Immature natural killer cell (primary cell): ENCODE data around the gene ARHGEF16. TPM values are rescaled to one million over a fixed set of nuclear protein-coding genes. Genes with fewer than 3 reads are reported as not detected.
A peak's percentile ranks its signal among the peaks of the same experiment; 100 is the strongest.

Experiments
- DNase-seq, 3 donors: peaks; one replicate each; pipeline ENCODE4 v3.0.0; 2022; ENCODE audit warnings: mixed read lengths in 1 of 3
- H3K27ac Mint-ChIP-seq, 6 donors: one replicate each; pipeline ENCODE4 v1.8.0; 2020; ENCODE audit warnings: mixed read lengths in 6 of 6, mild to moderate bottlenecking in 5 of 6, inconsistent platforms in 4 of 6, moderate library complexity in 3 of 6
- H3K27me3 Mint-ChIP-seq, 3 donors: one replicate each; pipeline ENCODE4 v1.8.0; 2020 to 2021; ENCODE audit warnings: low read depth in 3 of 3, mild to moderate bottlenecking in 3 of 3, mixed read lengths in 3 of 3, moderate library complexity in 3 of 3, inconsistent platforms in 1 of 3
- H3K36me3 Mint-ChIP-seq, 3 donors: one replicate each; pipeline ENCODE4 v1.8.0; 2020; ENCODE audit warnings: mixed read lengths in 3 of 3, inconsistent platforms in 2 of 3, mild to moderate bottlenecking in 2 of 3
- H3K4me1 Mint-ChIP-seq, 2 donors: one replicate each; pipeline ENCODE4 v1.8.0; 2020; ENCODE audit warnings: inconsistent platforms in 2 of 2, mild to moderate bottlenecking in 2 of 2, mixed read lengths in 2 of 2, moderate library complexity in 1 of 2
- H3K4me3 Mint-ChIP-seq, 5 donors: one replicate each; pipeline ENCODE4 v1.8.0; 2020; ENCODE audit warnings: mild to moderate bottlenecking in 5 of 5, mixed read lengths in 5 of 5, inconsistent platforms in 3 of 5, moderate library complexity in 3 of 5
- H3K9me3 Mint-ChIP-seq, 6 donors: one replicate each; pipeline ENCODE4 v1.8.0; 2020; ENCODE audit warnings: mild to moderate bottlenecking in 6 of 6, mixed read lengths in 6 of 6, inconsistent platforms in 4 of 6, moderate library complexity in 3 of 6
- polyA plus RNA-seq, 3 donors: library from polyadenylated mRNA; unstranded; fragments of 300-500 nt; fragmentation: Illumina TruSeq; gene quantifications; one replicate each; pipeline ENCODE4 v1.2.3, GENCODE V29; 2021

Gene ARHGEF16
- polyA plus RNA-seq, 3 donors from 2014 or later, result not detected

DNA sequence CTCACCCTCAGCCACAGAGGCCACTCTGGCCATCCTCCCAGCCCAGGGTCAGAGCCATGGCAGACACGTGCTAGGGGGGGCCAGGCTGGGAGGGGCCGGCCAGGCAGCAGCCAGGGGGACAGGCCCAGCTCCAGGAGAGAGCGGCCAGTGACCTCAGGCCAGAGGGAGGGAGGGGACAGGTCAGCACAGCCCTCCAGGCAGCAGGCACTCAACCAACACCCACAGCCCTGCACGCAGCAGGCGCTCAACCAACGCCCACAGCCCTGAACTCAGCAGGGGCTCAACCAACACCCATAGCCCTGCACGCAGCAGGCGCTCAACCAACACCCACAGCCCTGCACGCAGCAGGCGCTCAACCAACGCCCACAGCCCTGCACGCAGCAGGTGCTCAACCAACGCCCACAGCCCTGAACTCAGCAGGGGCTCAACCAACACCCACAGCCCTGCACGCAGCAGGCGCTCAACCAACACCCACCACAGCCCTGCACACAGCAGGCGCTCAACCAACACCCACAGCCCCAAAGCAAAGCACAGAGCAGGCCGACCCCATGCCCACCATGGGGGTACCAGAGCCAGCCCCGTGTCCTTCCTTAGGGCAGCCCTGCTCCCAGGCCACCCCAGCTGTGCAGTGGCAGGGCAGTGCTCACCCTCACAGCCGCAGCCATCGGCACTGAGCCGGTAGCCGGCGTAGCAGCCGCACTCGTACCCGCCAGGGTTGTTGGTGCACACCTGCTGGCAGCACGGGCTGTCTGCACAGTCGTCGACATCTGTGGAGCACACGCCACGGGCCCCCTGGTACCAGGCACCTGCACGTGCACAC lies 55.9 kb downstream of the ARHGEF16 start:
- Mint-ChIP-seq H3K4me1 (no peaks in the 10 kb centered on the region), H3K36me3 (no peaks in the 10 kb centered on the region), H3K27ac (no peak overlapping the region), H3K9me3 (no peaks in the 10 kb centered on the region), H3K27me3 (peaks cover 0 to 3% (median 2%) of the 10 kb centered on the region in 3 donors), H3K4me3 (no peak overlapping the region)
- DNase-seq, result no peak

DNA sequence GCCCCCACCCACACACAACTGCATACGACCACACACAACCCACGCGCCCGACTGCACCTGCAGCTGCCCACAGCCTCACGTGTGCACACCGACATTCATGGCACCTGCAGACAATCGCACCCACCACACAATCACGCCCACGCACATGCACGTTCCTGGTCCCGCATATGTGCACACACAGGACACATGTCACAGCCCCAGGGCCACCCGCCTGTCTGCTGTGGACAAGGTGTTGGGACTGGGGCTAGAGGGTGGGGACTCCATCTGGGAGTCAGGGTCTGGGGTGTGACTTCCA lies 56.4 kb downstream of the ARHGEF16 start:
- Mint-ChIP-seq H3K27ac (no peak overlapping the region), H3K9me3 (no peaks in the 10 kb centered on the region), H3K4me1 (no peaks in the 10 kb centered on the region), H3K36me3 (no peaks in the 10 kb centered on the region), H3K4me3 (no peak overlapping the region), H3K27me3 (peaks cover 0 to 3% (median 2%) of the 10 kb centered on the region in 3 donors)
- no peak for DNase-seq

DNA sequence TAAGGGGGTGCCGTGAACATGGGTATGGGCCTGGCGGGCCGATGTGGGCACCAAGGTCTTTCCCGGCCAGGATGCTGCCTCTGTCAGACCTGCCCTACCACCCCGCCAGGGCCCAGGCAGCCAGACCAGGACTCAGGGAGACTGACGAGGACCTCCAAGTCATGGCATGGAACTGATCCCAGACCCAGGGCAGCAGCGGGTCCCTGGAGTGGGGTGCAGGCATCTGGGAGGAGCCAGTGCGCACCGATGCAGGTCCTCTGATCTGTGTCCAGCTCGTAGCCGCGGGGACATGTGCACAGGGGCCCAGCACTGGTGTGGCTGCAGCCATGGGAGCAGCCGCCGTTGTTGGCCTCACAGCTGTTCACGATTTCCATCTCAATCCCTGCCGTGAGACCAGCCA lies 56.8 kb downstream of the ARHGEF16 start:
- no peak for DNase-seq
- Mint-ChIP-seq H3K36me3 (no peaks in the 10 kb centered on the region), H3K9me3 (no peaks in the 10 kb centered on the region), H3K27ac (no peak overlapping the region), H3K4me1 (no peaks in the 10 kb centered on the region), H3K27me3 (peaks cover 0 to 3% (median 2%) of the 10 kb centered on the region in 3 donors), H3K4me3 (no peak overlapping the region)

DNA sequence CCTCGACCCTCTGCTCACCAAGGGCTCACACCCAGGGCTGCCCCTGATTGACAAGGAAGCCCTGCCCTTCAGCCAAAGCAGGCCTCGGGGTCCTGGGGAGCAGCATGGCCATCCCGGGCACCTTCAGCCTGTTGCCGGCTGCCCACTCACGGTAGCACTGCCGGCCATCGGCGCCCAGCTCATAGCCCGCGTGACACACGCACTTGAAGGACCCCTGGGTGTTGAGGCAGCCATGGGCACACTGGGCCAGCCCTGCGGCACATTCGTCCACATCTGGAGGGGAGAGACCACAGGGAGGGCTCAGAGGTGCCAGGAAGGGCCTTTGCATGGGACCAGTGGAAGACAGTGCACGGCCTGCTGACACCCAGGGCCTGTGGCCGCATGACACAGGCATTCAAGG lies 57.4 kb downstream of the ARHGEF16 start:
- H3K27me3 Mint-ChIP-seq, result peaks cover 0 to 3% (median 2%) of the 10 kb centered on the region in 3 donors
- H3K4me3 Mint-ChIP-seq, result no peak overlapping the region
- no peak overlapping the region for H3K27ac Mint-ChIP-seq
- no peaks in the 10 kb centered on the region for H3K36me3 Mint-ChIP-seq
- H3K4me1 Mint-ChIP-seq, result no peaks in the 10 kb centered on the region
- H3K9me3 Mint-ChIP-seq, result no peaks in the 10 kb centered on the region
- DNase-seq, result no peak

DNA sequence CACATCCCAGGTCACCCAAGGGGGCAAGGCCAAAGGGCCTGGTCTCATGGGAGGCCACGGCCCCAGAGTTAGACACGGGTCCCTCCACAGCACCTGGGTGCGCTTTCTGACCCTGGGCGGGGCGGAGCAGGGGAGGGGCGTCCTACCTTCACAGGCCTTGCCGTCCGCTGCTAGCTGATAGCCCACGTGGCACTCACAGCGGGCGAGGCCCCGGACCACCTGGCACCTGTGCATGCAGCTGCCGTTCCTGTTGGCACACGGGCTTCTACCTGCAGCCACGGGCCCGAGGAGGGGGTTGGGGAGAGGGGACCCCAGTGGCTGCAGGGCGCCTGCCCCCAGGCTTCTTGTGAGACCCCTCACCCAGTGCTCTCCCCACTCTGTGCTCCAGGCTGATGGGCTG lies 59.9 kb downstream of the ARHGEF16 start:
- no peak for DNase-seq
- no peaks in the 10 kb centered on the region for H3K36me3 Mint-ChIP-seq
- H3K27ac Mint-ChIP-seq, result no peak overlapping the region
- H3K4me1 Mint-ChIP-seq, result no peaks in the 10 kb centered on the region
- no peak overlapping the region for H3K4me3 Mint-ChIP-seq
- peaks cover 0 to 3% (median 0%) of the 10 kb centered on the region in 3 donors for H3K27me3 Mint-ChIP-seq
- H3K9me3 Mint-ChIP-seq, result no peaks in the 10 kb centered on the region

DNA sequence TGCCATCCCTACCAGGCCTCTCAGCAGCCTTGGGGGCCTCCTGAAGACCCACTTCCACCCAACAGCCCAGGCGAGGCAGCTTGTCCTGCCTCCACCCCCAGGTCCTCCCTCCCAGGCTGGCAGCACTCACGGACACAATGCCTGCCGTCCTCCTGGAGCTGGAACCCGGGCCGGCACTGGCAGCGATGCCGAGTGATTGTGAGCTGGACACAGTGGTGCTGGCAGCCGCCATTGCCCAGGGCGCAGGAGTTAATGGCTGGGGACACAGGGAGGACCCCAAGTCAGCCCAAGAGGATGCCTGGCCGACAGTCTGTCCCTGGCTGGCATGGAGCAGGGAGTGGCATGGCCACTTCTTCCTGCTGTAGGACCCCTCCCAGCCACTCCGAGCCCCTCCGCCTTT lies 60.8 kb downstream of the ARHGEF16 start:
- Mint-ChIP-seq H3K4me3 (no peak overlapping the region), H3K9me3 (no peaks in the 10 kb centered on the region), H3K4me1 (no peaks in the 10 kb centered on the region), H3K36me3 (no peaks in the 10 kb centered on the region), H3K27me3 (peaks cover 0 to 3% (median 0%) of the 10 kb centered on the region in 3 donors), H3K27ac (no peak overlapping the region)
- DNase-seq, result no peak

DNA sequence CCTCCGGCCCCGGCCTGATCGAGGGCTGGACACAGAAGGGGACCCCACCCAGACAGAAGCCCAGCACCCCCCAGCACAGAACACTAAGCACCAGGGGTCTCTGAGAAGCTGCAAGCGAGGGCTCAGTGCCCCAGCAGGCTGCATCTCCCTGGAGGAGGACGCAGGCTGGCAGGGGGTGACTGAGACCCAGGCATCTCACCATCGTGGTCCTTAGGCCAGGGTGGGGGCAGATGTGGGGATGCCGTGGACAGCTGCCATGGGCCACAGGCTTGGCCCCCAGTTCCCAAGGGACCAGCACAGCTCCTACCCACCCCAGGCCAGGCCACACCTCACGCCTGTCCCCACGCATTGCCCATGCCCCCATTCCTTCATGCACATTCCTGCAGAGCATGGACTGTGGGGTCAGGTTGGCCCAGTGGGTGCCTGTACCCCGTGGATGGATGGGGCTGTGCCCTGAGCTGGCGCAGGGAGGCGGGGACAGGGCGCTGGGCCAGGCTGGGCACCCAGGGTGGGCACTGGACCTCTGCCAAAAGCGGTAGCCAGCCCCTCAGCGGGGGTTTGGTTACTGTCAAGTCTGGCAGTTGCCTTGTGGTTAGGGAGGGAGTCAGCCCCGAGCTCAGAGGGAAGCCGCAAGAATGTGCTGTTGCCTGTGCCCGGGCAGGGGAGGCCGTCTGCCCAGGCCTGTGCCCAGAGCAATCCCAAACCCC lies 61.5 kb downstream of the ARHGEF16 start:
- no peak for DNase-seq
- H3K27me3 Mint-ChIP-seq, result peaks cover 0 to 3% (median 0%) of the 10 kb centered on the region in 3 donors
- no peaks in the 10 kb centered on the region for H3K9me3 Mint-ChIP-seq
- H3K4me1 Mint-ChIP-seq, result no peaks in the 10 kb centered on the region
- H3K4me3 Mint-ChIP-seq, result no peak overlapping the region
- no peaks in the 10 kb centered on the region for H3K36me3 Mint-ChIP-seq
- no peak overlapping the region for H3K27ac Mint-ChIP-seq

DNA sequence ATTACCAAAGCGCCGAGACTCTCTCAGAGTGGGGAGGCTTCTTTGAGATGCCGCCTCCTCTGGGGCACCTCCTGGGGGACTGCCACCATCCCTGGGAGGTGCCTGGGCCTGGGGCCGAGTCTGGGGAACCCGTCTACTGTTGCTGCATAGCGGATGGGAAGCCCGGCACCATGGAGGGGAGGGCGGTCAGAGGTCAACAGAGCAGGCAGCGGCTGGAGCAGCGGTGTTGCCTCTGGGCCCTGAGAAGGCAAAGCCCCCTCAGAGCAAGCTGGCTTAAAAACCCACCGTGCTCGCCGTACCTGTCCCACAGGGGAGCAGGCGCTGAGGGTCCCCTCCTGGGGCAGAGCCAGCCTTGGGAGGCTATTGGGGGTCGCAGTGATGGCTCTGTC lies 62.0 kb downstream of the ARHGEF16 start:
- Mint-ChIP-seq H3K9me3 (no peaks in the 10 kb centered on the region), H3K27ac (no peak overlapping the region), H3K4me3 (no peak overlapping the region), H3K36me3 (no peaks in the 10 kb centered on the region), H3K4me1 (no peaks in the 10 kb centered on the region), H3K27me3 (peaks cover 0 to 2% (median 0%) of the 10 kb centered on the region in 3 donors)
- no peak for DNase-seq

DNA sequence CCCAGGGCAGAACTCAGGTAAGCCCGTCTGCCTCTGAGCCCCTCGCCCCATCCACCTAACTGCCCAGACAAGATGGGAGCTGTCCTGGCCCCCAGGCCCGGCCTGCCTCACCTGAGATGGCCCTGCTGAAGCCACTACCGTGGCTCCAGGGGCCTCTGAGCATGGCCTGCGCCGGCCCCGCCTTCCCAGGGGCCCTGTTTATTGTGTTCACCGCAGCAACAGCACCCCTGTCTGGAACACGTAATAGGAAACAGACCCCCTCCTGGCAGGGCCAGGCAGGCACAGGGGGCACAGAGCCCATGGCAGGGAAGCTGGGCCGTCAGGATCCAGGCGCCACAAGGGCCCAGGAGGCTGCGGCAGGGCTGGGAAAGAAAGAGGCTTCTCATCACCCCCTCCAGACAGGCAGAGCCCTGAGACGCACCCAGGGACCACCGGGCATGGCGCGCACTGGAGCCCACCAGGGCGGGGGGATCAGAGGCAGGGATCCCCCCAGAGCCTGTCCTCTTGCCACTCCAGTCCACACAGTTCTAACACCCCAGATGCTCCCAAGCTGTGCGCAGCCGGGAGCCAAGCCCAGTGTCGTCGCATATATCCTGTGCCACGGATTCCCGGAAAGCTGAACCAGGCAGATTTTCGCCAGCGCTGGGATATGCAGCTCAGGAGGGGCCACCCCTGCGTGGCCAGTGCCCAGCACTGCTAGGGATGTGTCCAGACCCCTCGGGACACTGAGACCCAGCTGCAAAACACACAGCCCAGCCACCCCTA lies 62.6 kb downstream of the ARHGEF16 start:
- H3K4me1 Mint-ChIP-seq, result no peaks in the 10 kb centered on the region
- H3K27ac Mint-ChIP-seq, result no peak overlapping the region
- H3K9me3 Mint-ChIP-seq, result no peaks in the 10 kb centered on the region
- H3K36me3 Mint-ChIP-seq, result no peaks in the 10 kb centered on the region
- DNase-seq, result no peak
- peaks cover 0 to 2% (median 0%) of the 10 kb centered on the region in 3 donors for H3K27me3 Mint-ChIP-seq
- H3K4me3 Mint-ChIP-seq, result no peak overlapping the region

DNA sequence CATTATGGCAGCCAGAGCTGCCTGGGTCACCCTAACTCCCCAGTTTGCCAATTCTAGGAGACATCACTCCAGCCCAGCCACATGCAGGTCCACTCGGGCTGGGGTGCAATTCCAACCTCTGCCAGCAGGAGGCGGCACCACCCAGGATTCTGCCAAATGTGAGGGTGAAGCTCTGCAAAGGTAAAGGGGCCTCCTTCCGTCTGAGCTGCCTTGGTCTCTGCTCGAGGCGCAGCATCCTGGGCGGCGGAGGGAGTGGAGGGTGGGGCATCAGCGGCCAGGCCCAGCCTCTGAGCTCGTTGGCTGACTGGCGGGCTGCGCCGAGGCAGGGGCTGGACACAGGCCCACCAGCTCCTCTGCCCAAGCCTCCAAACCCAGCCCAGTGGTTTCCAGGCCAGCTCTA lies 63.8 kb downstream of the ARHGEF16 start:
- Mint-ChIP-seq H3K9me3 (no peaks in the 10 kb centered on the region), H3K36me3 (no peaks in the 10 kb centered on the region), H3K4me1 (no peaks in the 10 kb centered on the region), H3K4me3 (no peak overlapping the region), H3K27ac (no peak overlapping the region), H3K27me3 (peaks cover 0 to 2% (median 0%) of the 10 kb centered on the region in 3 donors)
- DNase-seq, result peak in 2 of 3 donors; percentile 10 to 11

DNA sequence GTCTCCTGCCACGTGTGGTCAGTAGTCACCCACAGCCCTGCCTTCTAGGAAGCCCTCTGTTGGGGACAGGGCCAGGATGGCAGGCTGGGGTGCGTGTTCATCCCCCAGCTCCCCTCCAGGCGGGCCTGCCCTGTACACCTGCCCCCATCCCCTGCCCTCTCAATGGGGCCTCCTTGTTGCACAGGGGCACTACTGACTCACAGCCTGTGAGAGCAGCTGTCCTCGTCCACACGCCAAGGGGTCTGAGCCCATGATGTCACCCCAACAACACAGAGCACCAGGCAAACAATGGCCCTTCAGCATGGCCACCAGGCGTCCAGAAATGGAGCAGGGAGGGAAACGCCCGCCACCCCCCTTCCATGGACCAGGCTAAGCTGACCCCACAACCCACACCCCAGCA lies 64.3 kb downstream of the ARHGEF16 start:
- H3K4me3 Mint-ChIP-seq, result no peak overlapping the region
- peak overlapping the region in 1 of 6 donors; percentile 11 for H3K27ac Mint-ChIP-seq
- H3K36me3 Mint-ChIP-seq, result no peaks in the 10 kb centered on the region
- no peak for DNase-seq
- no peaks in the 10 kb centered on the region for H3K4me1 Mint-ChIP-seq
- H3K27me3 Mint-ChIP-seq, result peaks cover 0 to 2% (median 0%) of the 10 kb centered on the region in 3 donors
- no peaks in the 10 kb centered on the region for H3K9me3 Mint-ChIP-seq

DNA sequence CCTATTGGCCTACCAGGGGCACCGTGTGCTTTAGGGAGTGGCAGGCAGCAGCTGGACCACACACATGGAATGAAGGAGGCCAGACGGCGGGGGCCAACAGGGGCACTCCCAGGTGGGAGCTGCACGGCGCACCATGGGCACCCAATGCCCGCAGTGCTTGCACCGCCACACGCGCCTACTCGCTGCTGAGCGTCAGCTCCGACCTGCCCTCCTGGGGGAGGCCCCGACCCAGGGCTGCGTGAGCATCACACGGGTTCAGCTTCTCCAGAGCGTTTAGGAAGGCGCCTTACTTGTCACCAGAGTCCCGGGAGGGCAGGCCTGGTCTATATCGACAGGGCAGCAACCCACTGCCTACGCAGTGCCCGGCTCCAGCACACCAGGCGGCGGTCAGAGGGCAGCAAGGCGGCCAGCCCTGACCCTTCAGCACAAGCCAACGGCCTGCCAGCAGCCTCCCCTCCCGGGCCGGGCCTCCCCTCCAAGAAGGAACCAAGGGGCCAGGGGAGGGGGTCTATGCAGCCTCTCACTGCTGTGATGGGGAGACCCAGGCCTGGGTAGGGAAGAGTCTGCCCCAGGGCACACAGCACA lies 64.9 kb downstream of the ARHGEF16 start:
- peaks cover 0 to 2% (median 0%) of the 10 kb centered on the region in 3 donors for H3K27me3 Mint-ChIP-seq
- H3K9me3 Mint-ChIP-seq, result no peaks in the 10 kb centered on the region
- H3K36me3 Mint-ChIP-seq, result no peaks in the 10 kb centered on the region

DNA sequence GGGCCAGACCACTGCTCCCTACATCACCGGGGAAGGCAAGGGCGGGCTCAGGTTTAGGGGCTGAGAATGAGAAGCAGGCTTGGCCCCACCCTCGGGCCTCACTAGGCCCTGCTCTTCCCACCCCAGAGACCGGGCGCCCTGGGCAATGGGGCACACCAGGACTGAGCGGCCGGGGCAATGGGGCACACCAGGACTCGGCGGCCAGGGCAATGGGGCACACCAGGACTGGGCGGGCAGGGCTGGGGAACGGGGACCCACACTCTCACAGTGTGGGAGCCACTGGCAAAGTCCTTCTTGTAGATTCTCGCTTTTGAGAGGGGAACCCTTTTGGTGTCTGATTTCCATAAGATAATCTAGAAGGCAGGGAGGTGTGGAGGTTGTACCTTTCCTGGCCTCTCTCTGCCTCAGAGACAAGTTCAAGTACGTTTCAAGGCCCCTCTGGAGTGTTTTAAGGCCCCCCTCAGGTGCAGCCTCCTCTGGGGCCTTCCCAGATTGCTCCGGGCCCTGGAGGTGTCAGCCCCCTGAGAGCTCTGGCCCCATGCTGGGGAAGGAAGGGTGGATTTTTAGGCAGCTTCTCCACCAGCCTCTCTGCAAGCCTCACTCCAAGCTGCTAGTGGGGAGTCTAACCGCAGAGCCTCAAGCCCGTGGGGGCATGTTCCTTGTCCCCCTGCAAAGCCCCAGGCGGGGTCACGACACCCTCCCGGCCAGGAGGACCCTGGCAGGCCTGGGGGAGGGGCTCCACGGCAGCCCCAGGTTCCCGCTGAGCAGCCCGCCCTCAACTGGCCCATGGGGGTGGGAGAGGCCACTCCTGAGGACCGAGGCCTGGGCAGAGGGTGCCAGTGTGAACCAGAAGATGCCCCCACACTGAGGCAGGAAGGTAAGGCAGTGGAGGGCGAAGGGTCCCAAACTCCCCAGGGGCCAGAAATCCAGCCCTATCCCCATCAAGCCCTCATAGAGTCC lies 66.2 kb downstream of the ARHGEF16 start:
- H3K9me3 Mint-ChIP-seq, result no peaks in the 10 kb centered on the region
- DNase-seq, result no peak
- no peaks in the 10 kb centered on the region for H3K4me1 Mint-ChIP-seq
- no peak overlapping the region for H3K27ac Mint-ChIP-seq
- H3K27me3 Mint-ChIP-seq, result peaks cover 0 to 2% (median 0%) of the 10 kb centered on the region in 3 donors
- H3K4me3 Mint-ChIP-seq, result no peak overlapping the region
- no peaks in the 10 kb centered on the region for H3K36me3 Mint-ChIP-seq

More for the DNA sequence above, 64.9 kb downstream of the ARHGEF16 start:
- DNase-seq, result no peak
- Mint-ChIP-seq H3K4me1 (no peaks in the 10 kb centered on the region), H3K27ac (no peak overlapping the region), H3K4me3 (no peak overlapping the region)
